Ishikawa (cell line): Measurements from ENCODE around the gene CA10.

Experiments
- CEBPB ChIP-seq: IDR thresholded peaks from 2 replicates; pipeline ENCODE4 v1.6.1; 2012
- CREB1 ChIP-seq: IDR thresholded peaks from 2 replicates; pipeline ENCODE4 v1.6.1; 2012; ENCODE audit warnings: low read depth
- EGR1 ChIP-seq: IDR thresholded peaks from 2 replicates; pipeline ENCODE4 v1.6.1; 2012
- EP300 ChIP-seq: IDR thresholded peaks from 2 replicates; pipeline ENCODE4 v1.6.1; 2012; ENCODE audit warnings: borderline replicate concordance
- FOXM1 ChIP-seq: IDR thresholded peaks from 2 replicates; pipeline ENCODE4 v1.6.1; 2012; ENCODE audit warnings: low read depth, borderline replicate concordance
- MAX ChIP-seq: IDR thresholded peaks from 2 replicates; pipeline ENCODE4 v1.6.1; 2012
- NFIC ChIP-seq: IDR thresholded peaks from 2 replicates; pipeline ENCODE4 v1.6.1; 2012
- RAD21 ChIP-seq: IDR thresholded peaks from 2 replicates; pipeline ENCODE4 v1.6.1; 2012; ENCODE audit warnings: low read depth
- REST ChIP-seq: IDR thresholded peaks from 2 replicates; pipeline ENCODE4 v1.6.1; 2012; ENCODE audit warnings: low read depth, mild to moderate bottlenecking
- TAF1 ChIP-seq: IDR thresholded peaks from 2 replicates; pipeline ENCODE4 v1.6.1; 2012; ENCODE audit warnings: low read depth, mild to moderate bottlenecking
- TCF12 ChIP-seq: IDR thresholded peaks from 2 replicates; pipeline ENCODE4 v1.6.1; 2012; ENCODE audit warnings: low read depth
- TEAD4 ChIP-seq: IDR thresholded peaks from 2 replicates; pipeline ENCODE4 v1.6.1; 2012
- USF1 ChIP-seq: IDR thresholded peaks from 2 replicates; pipeline ENCODE4 v1.6.1; 2012
- YY1 ChIP-seq: IDR thresholded peaks from 2 replicates; pipeline ENCODE4 v1.6.1; 2012; ENCODE audit warnings: low read depth
- ZBTB7A ChIP-seq: IDR thresholded peaks from 2 replicates; pipeline ENCODE4 v1.6.1; 2012; ENCODE audit warnings: low read depth

CA10 gene

DNA sequence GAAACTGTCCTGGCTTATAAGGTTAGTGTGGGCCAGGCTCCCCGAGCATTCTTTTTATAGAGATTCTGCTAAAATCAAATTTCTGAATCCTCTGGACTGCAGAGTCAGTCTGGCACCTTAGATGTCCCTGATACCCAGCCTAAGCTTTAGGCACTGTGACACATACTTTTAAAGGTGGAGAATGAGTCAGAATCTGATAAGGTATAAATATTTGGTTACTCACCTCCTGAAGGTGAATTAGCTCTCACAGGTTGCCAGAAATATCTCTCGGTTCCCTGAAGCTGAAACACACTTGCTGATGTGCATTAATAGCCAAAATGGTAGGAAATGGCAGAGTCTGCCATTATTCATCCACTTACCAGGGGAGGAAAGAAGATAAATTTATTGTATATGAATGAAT lies 451.3 kb downstream of the CA10 start:
- TF ChIP-seq USF1 (no peak), REST (no peak), NFIC (no peak), CREB1 (no peak), FOXM1 (no peak), ZBTB7A (no peak), RAD21 (no peak), CEBPB (no peak)

DNA sequence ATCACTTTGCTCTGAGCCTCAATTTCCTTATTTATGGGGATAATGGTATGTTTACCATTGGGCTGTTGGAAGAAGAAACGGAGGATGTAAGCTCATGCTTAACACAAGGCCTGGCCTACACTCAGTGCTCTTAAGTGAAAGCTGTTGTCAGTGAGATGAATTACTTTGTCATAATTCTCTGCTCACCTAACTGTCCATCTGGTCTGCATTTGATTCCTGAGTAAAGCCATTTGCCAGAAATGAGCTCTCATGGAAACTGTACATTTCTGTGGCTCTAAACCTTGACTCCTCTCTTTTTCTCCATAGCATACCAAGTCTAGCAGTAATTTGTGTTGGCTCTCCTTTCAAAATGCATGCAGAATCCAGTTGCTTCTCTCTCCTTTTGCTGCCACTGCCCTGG lies 452.4 kb downstream of the CA10 start:
- TF ChIP-seq CEBPB (no peak), EP300 (no peak), REST (no peak), ZBTB7A (no peak), CREB1 (no peak), EGR1 (no peak), NFIC (no peak), TEAD4 (no peak), FOXM1 (no peak), MAX (no peak)

DNA sequence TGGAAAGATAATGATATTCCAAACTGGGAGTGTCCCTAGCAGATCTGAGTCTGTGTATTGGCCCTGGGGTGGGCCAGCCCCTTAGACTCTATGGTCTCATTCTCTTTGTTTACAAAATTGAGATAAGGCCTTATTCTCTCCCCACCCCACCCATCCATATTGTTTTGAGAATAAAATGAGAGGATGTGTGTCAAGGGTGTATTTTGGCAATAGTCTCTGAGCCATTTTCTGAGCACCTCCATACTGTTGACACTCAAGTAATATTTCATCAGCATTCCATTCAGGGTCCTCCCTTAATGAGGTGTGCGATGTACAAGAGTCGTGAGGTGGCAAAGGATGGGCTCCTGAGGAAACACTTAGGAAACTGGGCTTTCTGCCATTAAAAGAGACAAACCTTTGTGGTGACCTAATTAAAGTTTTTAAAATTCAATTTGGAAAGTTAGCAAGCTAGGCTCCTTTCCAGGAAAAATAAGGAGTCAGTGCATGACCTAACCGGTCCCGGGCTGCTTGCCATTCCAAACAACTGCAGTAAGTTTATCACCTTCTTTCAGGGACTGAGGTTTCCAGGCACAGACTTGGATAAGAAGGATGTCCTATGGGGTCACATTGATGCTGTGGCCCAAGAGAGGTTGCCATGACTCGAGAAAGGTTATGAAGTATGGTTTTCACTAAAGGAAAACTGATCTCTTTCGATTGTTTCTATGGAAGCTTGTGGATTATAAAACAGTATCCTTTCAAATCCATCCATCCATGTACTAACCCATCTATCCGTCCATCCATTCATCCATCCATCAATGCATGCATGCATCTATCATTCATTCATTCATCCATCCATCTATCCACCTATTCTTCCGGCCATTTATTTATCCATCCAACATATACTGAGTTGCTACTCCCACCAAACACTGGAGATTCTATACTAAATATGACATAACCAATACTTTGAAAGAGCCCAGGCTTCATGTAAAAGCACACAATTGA lies 454.9 kb downstream of the CA10 start:
- no peak for TF ChIP-seq CEBPB
- TF ChIP-seq TEAD4 = no peak
- TF ChIP-seq CREB1 = no peak
- no peak for TF ChIP-seq ZBTB7A
- no peak for TF ChIP-seq YY1
- TF ChIP-seq EP300 = no peak
- TF ChIP-seq TAF1 = no peak
- TF ChIP-seq REST = no peak
- TF ChIP-seq TCF12 = no peak
- TF ChIP-seq FOXM1 = no peak
- TF ChIP-seq RAD21 = no peak
- no peak for TF ChIP-seq MAX
- TF ChIP-seq USF1 = no peak
- TF ChIP-seq EGR1 = no peak
- TF ChIP-seq NFIC = no peak

DNA sequence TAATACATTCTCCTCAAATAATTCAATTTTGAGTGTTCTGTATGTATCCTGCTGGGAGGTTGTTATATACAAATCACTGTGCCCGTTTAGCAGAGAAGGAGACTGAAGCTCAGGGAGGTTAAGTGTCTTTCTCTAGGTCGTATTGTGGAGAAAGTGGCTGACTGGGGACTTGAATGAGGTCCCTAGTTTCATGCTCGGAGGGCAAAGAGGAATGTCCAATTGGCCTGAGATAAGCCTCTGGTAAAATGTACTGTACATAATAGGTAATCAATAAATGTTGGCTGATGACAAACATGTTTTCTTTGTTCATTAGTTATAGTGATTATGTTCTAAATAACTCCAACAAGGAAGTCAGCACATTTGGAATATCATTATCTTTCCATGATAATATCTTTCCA lies 455.6 kb downstream of the CA10 start:
- TF ChIP-seq REST = no peak
- TF ChIP-seq RAD21 = no peak
- TF ChIP-seq TEAD4 = no peak
- no peak for TF ChIP-seq TCF12
- no peak for TF ChIP-seq YY1
- TF ChIP-seq CREB1 = no peak
- no peak for TF ChIP-seq ZBTB7A
- TF ChIP-seq CEBPB = no peak
- no peak for TF ChIP-seq EP300
- TF ChIP-seq MAX = no peak
- TF ChIP-seq TAF1 = no peak
- no peak for TF ChIP-seq USF1
